ENCODE measurements around the gene C3orf20. TPM values are rescaled to one million over a fixed set of nuclear protein-coding genes. Genes with fewer than 3 reads are reported as not detected.

C3orf20 gene
- total RNA-seq, 1 donor from 2014 or later: 0.13 TPM

DNA sequence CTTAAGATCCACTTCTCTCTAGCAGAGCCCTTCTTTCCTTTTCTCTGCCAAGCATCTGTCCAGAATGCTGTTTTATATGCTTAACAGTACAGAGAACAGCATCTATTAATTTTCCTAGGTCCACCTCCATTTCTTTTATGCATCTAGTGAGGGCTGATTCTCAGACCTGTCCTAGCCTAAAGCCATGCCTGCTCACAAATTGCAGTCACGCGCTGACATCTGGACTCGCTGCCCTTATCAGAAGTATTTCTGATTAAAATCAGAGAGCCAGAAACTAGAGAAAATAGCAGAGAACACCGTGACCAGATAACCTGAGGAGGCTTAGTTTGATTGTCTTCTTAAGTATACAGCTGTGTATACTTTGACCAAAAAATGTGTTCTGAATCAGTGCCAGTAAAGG, 1.9 kb downstream of the C3orf20 start:
- DNase-seq (ENCODE audit: low spot score): no peak
- Mint-ChIP-seq H3K4me1 (ENCODE audit: unreplicated experiment) (peaks cover 30% of the 10 kb centered on the region), H3K27ac (ENCODE audit: unreplicated experiment) (no peak overlapping the region), H3K27me3 (ENCODE audit: unreplicated experiment) (peaks cover 6% of the 10 kb centered on the region), H3K4me3 (ENCODE audit: unreplicated experiment) (no peak overlapping the region), H3K9me3 (ENCODE audit: unreplicated experiment) (no peaks in the 10 kb centered on the region), H3K36me3 (ENCODE audit: low read depth, unreplicated experiment) (peaks cover 8% of the 10 kb centered on the region)
- TF ChIP-seq, protein P1, sequence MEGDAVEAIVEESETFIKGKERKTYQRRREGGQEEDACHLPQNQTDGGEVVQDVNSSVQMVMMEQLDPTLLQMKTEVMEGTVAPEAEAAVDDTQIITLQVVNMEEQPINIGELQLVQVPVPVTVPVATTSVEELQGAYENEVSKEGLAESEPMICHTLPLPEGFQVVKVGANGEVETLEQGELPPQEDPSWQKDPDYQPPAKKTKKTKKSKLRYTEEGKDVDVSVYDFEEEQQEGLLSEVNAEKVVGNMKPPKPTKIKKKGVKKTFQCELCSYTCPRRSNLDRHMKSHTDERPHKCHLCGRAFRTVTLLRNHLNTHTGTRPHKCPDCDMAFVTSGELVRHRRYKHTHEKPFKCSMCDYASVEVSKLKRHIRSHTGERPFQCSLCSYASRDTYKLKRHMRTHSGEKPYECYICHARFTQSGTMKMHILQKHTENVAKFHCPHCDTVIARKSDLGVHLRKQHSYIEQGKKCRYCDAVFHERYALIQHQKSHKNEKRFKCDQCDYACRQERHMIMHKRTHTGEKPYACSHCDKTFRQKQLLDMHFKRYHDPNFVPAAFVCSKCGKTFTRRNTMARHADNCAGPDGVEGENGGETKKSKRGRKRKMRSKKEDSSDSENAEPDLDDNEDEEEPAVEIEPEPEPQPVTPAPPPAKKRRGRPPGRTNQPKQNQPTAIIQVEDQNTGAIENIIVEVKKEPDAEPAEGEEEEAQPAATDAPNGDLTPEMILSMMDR (IDR thresholded peaks at IDR 0.05; ENCODE audit: unreplicated experiment): no peak

DNA sequence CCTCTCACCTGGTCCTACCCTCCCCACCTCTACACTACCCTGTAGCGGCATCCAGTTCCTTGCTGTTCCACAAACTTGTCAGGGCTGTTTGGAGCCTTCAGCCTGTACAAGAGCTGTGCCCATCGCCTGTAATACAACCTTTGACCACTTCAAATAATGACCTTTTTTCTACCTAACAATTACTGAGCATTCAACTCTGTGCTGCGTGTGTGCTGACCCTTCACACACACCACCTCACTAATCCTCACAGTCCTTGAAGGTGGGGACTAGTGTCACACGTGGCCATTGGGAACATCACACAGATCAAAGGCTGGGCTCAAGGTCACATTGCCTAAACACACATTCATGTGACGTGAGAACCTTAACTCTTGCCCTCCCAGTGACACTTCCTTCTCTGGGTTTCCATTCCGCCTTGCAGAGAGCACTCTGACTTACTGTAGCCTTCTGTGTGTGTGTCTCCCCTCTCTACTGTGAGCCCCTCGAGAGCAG, 3.1 kb downstream of the C3orf20 start:
- Mint-ChIP-seq H3K9me3 (ENCODE audit: unreplicated experiment) (no peaks in the 10 kb centered on the region), H3K4me3 (ENCODE audit: unreplicated experiment) (no peak overlapping the region), H3K27me3 (ENCODE audit: unreplicated experiment) (peaks cover 6% of the 10 kb centered on the region), H3K36me3 (ENCODE audit: low read depth, unreplicated experiment) (peaks cover 4% of the 10 kb centered on the region), H3K4me1 (ENCODE audit: unreplicated experiment) (peaks cover 18% of the 10 kb centered on the region), H3K27ac (ENCODE audit: unreplicated experiment) (no peak overlapping the region)
- TF ChIP-seq, protein P1 (IDR thresholded peaks at IDR 0.05; ENCODE audit: unreplicated experiment): no peak
- no peak for DNase-seq (ENCODE audit: low spot score)

DNA sequence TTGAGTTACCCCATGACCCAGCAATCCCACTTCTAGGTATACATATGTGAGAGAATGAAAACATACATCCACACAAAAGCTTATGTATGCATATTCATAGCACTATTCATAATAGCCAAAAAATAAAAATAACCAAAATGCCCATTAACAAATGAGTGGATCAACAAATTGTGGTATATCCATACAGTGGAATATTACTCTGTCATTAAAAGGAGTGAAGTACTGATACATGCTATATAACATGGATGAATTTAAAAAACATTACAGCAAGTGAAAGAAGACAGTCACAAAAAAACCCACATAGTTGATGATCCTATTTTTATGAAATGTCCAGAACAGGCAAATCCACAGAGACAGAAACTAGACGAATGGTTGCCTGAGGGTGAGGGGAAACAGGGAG, 5.2 kb downstream of the C3orf20 start:
- peaks cover 17% of the 10 kb centered on the region for H3K4me1 Mint-ChIP-seq (ENCODE audit: unreplicated experiment)
- H3K9me3 Mint-ChIP-seq (ENCODE audit: unreplicated experiment): no peaks in the 10 kb centered on the region
- peaks cover 6% of the 10 kb centered on the region for H3K27me3 Mint-ChIP-seq (ENCODE audit: unreplicated experiment)
- TF ChIP-seq, protein P1 (IDR thresholded peaks at IDR 0.05; ENCODE audit: unreplicated experiment): no peak
- no peak overlapping the region for H3K27ac Mint-ChIP-seq (ENCODE audit: unreplicated experiment)
- no peak for DNase-seq (ENCODE audit: low spot score)
- H3K4me3 Mint-ChIP-seq (ENCODE audit: unreplicated experiment): no peak overlapping the region
- peaks cover 4% of the 10 kb centered on the region for H3K36me3 Mint-ChIP-seq (ENCODE audit: low read depth, unreplicated experiment)

DNA sequence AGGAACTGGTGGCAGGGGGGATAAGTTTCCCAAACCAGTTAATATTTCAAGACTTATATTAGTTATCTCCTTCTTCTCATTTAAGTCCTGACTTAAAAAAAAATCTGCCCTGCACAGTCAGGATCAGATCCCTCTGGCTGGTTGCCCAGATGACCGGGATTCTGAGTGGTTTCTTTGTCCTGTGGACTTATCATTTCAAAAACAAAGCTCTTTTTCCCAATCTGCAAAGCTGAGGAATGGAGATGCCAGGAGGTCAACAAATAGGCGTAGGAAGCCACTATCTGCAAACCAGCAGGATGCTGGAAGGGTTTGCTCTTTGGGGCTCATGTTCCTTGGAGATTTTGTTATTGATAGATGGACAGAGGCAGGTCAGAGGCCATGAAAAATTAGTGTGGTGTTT, 5.8 kb downstream of the C3orf20 start:
- Mint-ChIP-seq H3K27me3 (ENCODE audit: unreplicated experiment) (peaks cover 4% of the 10 kb centered on the region), H3K9me3 (ENCODE audit: unreplicated experiment) (no peaks in the 10 kb centered on the region), H3K27ac (ENCODE audit: unreplicated experiment) (no peak overlapping the region), H3K4me3 (ENCODE audit: unreplicated experiment) (no peak overlapping the region), H3K4me1 (ENCODE audit: unreplicated experiment) (peaks cover 21% of the 10 kb centered on the region), H3K36me3 (ENCODE audit: low read depth, unreplicated experiment) (peaks cover 4% of the 10 kb centered on the region)
- TF ChIP-seq, protein P1 (IDR thresholded peaks at IDR 0.05; ENCODE audit: unreplicated experiment): no peak
- no peak for DNase-seq (ENCODE audit: low spot score)

DNA sequence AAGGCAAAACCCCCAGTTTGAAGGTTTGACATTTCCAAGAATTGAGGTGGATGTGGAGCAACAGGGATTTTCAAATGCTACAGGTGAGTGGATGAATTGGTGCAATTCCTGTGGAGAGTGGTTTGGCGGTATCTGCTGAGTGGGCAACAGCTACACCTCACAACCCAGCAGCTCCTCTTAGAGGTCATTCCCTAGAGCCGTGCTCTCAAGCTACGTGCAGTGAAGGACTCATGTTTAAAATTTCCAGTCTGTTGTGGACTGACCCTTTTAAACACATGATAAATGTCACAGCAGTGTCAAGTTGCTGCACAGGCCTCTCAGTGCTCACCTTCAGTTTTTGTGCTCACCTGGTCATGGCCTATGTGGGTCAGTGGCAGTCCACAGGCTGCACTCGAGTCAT, 9.5 kb downstream of the C3orf20 start:
- TF ChIP-seq, protein P1 (IDR thresholded peaks at IDR 0.05; ENCODE audit: unreplicated experiment): no peak
- Mint-ChIP-seq H3K27ac (ENCODE audit: unreplicated experiment) (no peak overlapping the region), H3K4me3 (ENCODE audit: unreplicated experiment) (no peak overlapping the region), H3K36me3 (ENCODE audit: low read depth, unreplicated experiment) (no peaks in the 10 kb centered on the region), H3K4me1 (ENCODE audit: unreplicated experiment) (peaks cover 9% of the 10 kb centered on the region), H3K9me3 (ENCODE audit: unreplicated experiment) (no peaks in the 10 kb centered on the region), H3K27me3 (ENCODE audit: unreplicated experiment) (no peaks in the 10 kb centered on the region)
- DNase-seq (ENCODE audit: low spot score): no peak
